Fibroblast of lung (primary cell): ENCODE results near the gene GDF11.

Experiments used
- EZH2 ChIP-seq: IDR thresholded peaks from 2 replicates; pipeline ENCODE4 v1.5.1; 2012; ENCODE audit warnings: low read length, control low read depth, mild to moderate bottlenecking; ENCODE audit errors: missing control alignments
- TF ChIP-seq, protein P1 (sequence below), 2 donors: IDR thresholded peaks in 1 of 2; conservative IDR thresholded peaks in 1 of 2; 1 replicate in 1 of 2; 2 replicates in 1 of 2; pipeline ENCODE4 v1.5.1; 2011 to 2012; ENCODE audit warnings: low read length in 2 of 2, control low read depth in 1 of 2, inconsistent platforms in 1 of 2, low read depth in 1 of 2, mild to moderate bottlenecking in 1 of 2

GRCh38 chr12:55736780-55737580 lies 5.9 kb upstream of the GDF11 start:
- TF ChIP-seq, protein P1, sequence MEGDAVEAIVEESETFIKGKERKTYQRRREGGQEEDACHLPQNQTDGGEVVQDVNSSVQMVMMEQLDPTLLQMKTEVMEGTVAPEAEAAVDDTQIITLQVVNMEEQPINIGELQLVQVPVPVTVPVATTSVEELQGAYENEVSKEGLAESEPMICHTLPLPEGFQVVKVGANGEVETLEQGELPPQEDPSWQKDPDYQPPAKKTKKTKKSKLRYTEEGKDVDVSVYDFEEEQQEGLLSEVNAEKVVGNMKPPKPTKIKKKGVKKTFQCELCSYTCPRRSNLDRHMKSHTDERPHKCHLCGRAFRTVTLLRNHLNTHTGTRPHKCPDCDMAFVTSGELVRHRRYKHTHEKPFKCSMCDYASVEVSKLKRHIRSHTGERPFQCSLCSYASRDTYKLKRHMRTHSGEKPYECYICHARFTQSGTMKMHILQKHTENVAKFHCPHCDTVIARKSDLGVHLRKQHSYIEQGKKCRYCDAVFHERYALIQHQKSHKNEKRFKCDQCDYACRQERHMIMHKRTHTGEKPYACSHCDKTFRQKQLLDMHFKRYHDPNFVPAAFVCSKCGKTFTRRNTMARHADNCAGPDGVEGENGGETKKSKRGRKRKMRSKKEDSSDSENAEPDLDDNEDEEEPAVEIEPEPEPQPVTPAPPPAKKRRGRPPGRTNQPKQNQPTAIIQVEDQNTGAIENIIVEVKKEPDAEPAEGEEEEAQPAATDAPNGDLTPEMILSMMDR (conservative IDR thresholded peaks at IDR 0.05 in 1 of 2, IDR thresholded peaks at IDR 0.05 in 1 of 2; ENCODE audit: low read depth in 1 of 2, low read length in 2 of 2), result peak; percentile 89 to 95
- TF ChIP-seq EZH2, result no peak
